ENCODE measurements around the gene PTPRE.

DNA sequence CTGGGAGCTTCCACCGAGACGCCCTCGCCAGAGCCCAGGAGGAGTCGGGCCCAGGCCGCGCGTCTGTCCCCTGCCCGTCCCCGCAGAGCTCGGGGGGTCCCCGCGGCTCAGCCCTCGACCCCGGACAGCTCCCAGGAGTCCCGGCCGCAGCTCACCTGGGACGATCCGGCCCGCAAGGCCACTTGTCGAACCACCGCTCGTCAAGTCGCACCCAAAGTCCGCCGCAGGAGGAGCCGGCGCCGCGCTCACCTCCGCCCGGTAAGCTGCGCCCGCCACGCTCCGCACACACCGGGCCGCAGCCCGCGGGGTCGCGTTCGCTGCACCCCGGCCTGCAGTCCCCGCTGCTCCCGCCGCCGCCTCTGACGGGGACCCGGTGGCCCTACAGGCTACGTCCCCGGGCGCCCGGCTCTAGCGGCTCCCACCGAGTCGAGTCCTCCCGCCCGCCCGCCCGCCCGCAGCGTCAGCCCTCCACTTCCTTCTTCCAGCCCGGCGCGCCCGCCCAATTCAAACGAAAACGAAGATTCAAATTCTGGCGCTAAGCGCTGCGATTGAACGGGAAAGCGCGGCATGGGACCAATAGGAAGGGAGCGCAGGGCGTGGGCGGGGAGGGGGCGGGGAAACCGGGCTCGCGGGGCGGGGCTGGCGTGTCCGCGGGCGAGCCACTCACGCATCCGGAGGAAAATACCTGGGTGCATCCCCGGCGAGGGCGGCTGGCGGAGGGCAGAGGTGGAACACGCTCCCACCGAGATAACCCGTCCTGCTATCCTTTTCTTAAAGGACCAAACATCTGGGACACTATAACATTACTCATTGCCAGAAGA lies 219.3 kb downstream of the PTPRE start, which contains the start of gene MKI67:
- TF ChIP-seq, protein P1, sequence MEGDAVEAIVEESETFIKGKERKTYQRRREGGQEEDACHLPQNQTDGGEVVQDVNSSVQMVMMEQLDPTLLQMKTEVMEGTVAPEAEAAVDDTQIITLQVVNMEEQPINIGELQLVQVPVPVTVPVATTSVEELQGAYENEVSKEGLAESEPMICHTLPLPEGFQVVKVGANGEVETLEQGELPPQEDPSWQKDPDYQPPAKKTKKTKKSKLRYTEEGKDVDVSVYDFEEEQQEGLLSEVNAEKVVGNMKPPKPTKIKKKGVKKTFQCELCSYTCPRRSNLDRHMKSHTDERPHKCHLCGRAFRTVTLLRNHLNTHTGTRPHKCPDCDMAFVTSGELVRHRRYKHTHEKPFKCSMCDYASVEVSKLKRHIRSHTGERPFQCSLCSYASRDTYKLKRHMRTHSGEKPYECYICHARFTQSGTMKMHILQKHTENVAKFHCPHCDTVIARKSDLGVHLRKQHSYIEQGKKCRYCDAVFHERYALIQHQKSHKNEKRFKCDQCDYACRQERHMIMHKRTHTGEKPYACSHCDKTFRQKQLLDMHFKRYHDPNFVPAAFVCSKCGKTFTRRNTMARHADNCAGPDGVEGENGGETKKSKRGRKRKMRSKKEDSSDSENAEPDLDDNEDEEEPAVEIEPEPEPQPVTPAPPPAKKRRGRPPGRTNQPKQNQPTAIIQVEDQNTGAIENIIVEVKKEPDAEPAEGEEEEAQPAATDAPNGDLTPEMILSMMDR (conservative IDR thresholded peaks at IDR 0.05; ENCODE audit: low read depth, low read length) = no peak
- no peak for TF ChIP-seq EZH2 (IDR thresholded peaks at IDR 0.05; ENCODE audit: borderline replicate concordance, low read depth, low read length, poor library complexity, severe bottlenecking)

Data from A673 (cell line).